A549 treated with ZK216348 at 1 μM for 4 hours (cell line): Measurements from ENCODE around the gene MAGEB16. TPM values are rescaled to one million over a fixed set of nuclear protein-coding genes. Genes with fewer than 3 reads are reported as not detected.

ENCODE experiments used
- total RNA-seq: library from RNA; stranded (reverse); fragments of 200-300 nt; extraction: Qiagen RNA extraction; gene quantifications from 5 replicates; pipeline ENCODE4 v1.2.3, GENCODE V29; 2022; ENCODE audit warnings: low read depth

MAGEB16 gene
- total RNA-seq, result not detected in 5 replicates

DNA sequence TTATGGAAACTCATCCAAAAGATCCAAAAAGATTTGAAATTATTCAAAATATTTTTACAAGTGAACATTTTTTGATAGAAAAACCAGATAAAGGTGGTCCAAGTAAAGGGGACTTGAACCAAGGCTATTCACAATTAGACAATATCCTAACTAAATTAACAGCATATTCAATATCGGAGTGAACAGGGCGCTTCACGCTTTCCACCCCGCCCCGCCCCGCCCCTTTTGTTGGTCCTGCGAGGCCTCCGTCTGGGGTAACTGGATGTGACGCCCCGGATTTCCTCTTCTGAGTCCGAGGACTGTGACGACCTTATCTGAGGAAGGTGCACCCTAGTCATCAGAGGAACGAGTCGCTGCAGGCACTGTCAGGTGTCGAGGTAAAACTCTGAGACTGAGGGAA lies at the start of gene MAGEB16:
Gene MAGEB16 (plus strand): TSS at position 301 of the 400 bp plus-strand sequence. CDS start 3,855 bp downstream, outside the sequence.

Other genes starting within 250 kb of the MAGEB16 start
- gene CFAP47, start 121.4 kb downstream of the MAGEB16 start, total RNA-seq, result not detected in 5 replicates